Rectal smooth muscle tissue (tissue), 1 donor: ENCODE measurements around the gene OR11L1.

Experiments
- H3K27ac ChIP-seq: one replicate; pipeline ENCODE4 v1.7.0; 2013; ENCODE audit warnings: low read depth, low read length, inconsistent platforms
- H3K27me3 ChIP-seq: one replicate; pipeline ENCODE4 v1.7.0; 2013; ENCODE audit warnings: low read length; ENCODE audit not compliant: control insufficient read depth, insufficient read depth
- H3K36me3 ChIP-seq: one replicate; pipeline ENCODE4 v1.7.0; 2013; ENCODE audit warnings: low read length; ENCODE audit not compliant: control insufficient read depth, insufficient read depth
- H3K4me1 ChIP-seq: one replicate; pipeline ENCODE4 v1.7.0; 2013; ENCODE audit warnings: low read length; ENCODE audit not compliant: control insufficient read depth, insufficient read depth
- H3K4me3 ChIP-seq: one replicate; pipeline ENCODE4 v1.7.0; 2013; ENCODE audit warnings: low read length
- H3K9ac ChIP-seq: one replicate; pipeline ENCODE4 v1.7.0; 2013; ENCODE audit warnings: low read length

The OR11L1 gene

GRCh38 chr1:247841796-247842195, at the start of gene OR11L1:
OR11L1 (minus strand) TSS chr1:247841896; CDS start chr1:247841896, 0 bp downstream.
- no peak within 1 kb of the TSS for H3K4me3 ChIP-seq
- H3K4me1 ChIP-seq = no peaks in the 10 kb centered on the region
- H3K36me3 ChIP-seq = no peaks in the 10 kb centered on the region
- no peak within 1 kb of the TSS for H3K9ac ChIP-seq
- no peak within 1 kb of the TSS for H3K27ac ChIP-seq
- H3K27me3 ChIP-seq = no peaks in the 10 kb centered on the region

- Histone ChIP-seq H3K4me1 (no peaks in the 10 kb centered on the region), H3K36me3 (no peaks in the 10 kb centered on the region), H3K9ac (no peak overlapping the region)
Measured at GRCh38 chr1:247884797-247885413, 43.2 kb upstream of the OR11L1 start.

GRCh38 chr1:247883346-247883745, 41.6 kb upstream of the OR11L1 start:
- no peaks in the 10 kb centered on the region for H3K27me3 ChIP-seq
- H3K4me1 ChIP-seq = no peaks in the 10 kb centered on the region
- no peak overlapping the region for H3K27ac ChIP-seq
- no peak overlapping the region for H3K4me3 ChIP-seq
- H3K9ac ChIP-seq = no peak overlapping the region
- H3K36me3 ChIP-seq = no peaks in the 10 kb centered on the region

More at GRCh38 chr1:247884797-247885413, 43.2 kb upstream of the OR11L1 start:
- H3K27me3 ChIP-seq = no peaks in the 10 kb centered on the region
- no peak overlapping the region for H3K4me3 ChIP-seq
- no peak overlapping the region for H3K27ac ChIP-seq

DNA sequence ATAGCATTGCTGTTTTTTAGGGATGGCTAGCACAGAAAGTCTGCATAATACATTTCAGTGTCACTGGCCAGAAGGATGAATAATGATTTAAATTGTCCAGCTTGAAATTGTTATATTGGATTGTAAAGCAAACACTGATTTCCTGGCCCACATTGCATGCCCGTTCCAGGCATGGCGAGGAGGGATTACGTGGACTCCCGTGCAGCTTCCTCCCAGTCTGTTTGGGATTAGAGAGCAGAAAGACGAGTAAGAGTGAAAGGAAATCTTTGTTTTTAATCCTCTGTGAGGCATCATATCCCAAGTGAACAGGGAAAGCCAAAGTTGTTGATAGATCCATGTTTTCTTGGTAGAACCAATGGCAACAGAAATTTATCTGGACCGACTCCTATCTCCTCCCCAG, 23.7 kb upstream of the OR11L1 start:
- Histone ChIP-seq H3K27me3 (no peaks in the 10 kb centered on the region), H3K27ac (no peak overlapping the region), H3K4me3 (no peak overlapping the region), H3K4me1 (no peaks in the 10 kb centered on the region), H3K36me3 (no peaks in the 10 kb centered on the region), H3K9ac (no peak overlapping the region)

DNA sequence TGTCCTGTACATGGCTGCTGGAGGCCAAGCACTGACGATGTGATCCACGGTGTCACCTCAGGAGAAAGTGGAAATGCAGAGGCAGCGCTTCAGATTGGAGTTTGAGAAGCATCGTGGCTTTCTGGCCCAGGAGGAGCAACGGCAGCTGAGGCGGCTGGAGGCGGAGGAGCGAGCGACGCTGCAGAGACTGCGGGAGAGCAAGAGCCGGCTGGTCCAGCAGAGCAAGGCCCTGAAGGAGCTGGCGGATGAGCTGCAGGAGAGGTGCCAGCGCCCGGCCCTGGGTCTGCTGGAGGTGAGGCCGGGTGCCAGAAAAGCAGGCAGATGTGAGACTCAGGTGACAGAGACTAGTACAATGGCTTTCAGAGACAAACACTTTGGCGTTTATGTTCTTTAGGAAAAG, 22.9 kb upstream of the OR11L1 start:
- no peaks in the 10 kb centered on the region for H3K36me3 ChIP-seq
- no peaks in the 10 kb centered on the region for H3K4me1 ChIP-seq

GRCh38 chr1:247862756-247863155, 21.1 kb upstream of the OR11L1 start:
- Histone ChIP-seq H3K36me3 (no peaks in the 10 kb centered on the region), H3K4me3 (no peak overlapping the region), H3K4me1 (no peaks in the 10 kb centered on the region), H3K27ac (no peak overlapping the region), H3K9ac (no peak overlapping the region), H3K27me3 (no peaks in the 10 kb centered on the region)

More for the DNA sequence above, 22.9 kb upstream of the OR11L1 start:
- no peak overlapping the region for H3K27ac ChIP-seq
- no peaks in the 10 kb centered on the region for H3K27me3 ChIP-seq
- H3K9ac ChIP-seq = no peak overlapping the region
- H3K4me3 ChIP-seq = no peak overlapping the region

DNA sequence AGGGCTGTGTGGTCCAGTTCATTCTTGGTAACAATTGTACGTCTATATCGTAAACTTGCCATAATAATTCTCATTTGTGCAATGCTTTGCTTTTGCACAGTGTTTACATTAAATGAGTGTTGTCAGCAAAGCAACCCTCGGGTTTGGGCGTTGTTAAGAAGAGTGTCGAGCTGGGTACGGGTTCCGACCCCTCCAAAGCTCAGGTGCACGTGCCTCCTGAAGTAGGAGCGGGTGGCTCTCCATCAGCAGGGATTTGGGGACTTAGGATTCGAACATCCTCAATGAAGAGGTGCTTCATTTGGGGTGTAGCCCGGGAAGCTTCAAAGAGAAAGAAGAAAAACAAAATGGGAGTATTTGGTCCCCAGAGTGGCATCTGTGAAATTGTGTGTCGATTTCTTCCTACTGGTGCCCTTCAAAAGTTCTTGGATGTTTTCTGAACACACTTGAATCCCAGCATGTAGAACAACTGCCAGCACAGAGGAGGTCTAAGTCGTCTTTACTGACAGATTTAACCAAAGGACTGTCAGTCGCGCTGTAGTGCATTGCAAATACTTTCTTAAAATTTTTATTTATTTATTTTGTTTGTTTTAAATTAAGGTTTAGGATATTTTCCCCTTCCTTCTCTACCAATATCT, 16.4 kb upstream of the OR11L1 start:
- Histone ChIP-seq H3K9ac (no peak overlapping the region), H3K4me3 (peak overlapping the region; percentile 32), H3K27me3 (no peaks in the 10 kb centered on the region), H3K36me3 (no peaks in the 10 kb centered on the region), H3K4me1 (no peaks in the 10 kb centered on the region), H3K27ac (no peak overlapping the region)

DNA sequence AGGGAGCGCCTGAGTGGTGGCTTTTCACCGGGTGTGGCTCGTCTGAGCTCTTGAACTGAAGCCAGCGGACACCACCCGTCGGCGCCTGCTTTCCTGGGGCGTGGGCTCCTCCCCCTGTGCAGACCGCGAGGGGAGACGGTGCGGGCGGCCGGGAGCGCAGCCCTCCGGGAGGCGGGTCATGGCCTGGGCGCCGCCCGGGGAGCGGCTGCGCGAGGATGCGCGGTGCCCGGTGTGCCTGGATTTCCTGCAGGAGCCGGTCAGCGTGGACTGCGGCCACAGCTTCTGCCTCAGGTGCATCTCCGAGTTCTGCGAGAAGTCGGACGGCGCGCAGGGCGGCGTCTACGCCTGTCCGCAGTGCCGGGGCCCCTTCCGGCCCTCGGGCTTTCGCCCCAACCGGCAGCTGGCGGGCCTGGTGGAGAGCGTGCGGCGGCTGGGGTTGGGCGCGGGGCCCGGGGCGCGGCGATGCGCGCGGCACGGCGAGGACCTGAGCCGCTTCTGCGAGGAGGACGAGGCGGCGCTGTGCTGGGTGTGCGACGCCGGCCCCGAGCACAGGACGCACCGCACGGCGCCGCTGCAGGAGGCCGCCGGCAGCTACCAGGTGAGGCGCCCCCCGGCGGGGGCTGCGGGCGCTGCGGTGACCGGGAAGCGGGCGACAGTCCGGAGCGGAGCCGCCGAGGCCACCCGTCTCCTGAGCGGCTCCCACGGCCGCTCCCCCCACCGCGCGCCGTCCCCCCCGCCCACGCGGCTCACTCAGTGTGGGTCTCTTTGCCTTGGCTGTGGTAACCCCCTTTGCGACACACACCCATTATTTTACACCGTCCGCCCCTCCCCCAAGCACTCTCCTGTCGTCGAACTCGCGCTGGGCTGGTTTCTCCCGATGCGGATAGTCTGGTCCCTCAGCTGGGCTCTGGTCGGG, 15.6 kb upstream of the OR11L1 start, which contains the start of gene TRIM58:
Gene TRIM58, plus strand, starts transcription at position 119 of the 916 bp plus-strand sequence. Its CDS starts 60 bp downstream, at position 179.
- H3K27ac ChIP-seq = no peak within 1 kb of the TSS
- no peaks in the 10 kb centered on the region for H3K36me3 ChIP-seq
- no peaks in the 10 kb centered on the region for H3K4me1 ChIP-seq
- no peak within 1 kb of the TSS for H3K9ac ChIP-seq
- no peaks in the 10 kb centered on the region for H3K27me3 ChIP-seq
- peak within 1 kb of the TSS; percentile 32 for H3K4me3 ChIP-seq

- Histone ChIP-seq H3K4me1 (no peaks in the 10 kb centered on the region), H3K36me3 (no peaks in the 10 kb centered on the region), H3K27ac (no peak overlapping the region), H3K9ac (no peak overlapping the region), H3K27me3 (no peaks in the 10 kb centered on the region), H3K4me3 (no peak overlapping the region)
Measured at GRCh38 chr1:247855911-247856310, 14.2 kb upstream of the OR11L1 start.

GRCh38 chr1:247854899-247855545, 13.3 kb upstream of the OR11L1 start:
- H3K4me1 ChIP-seq = no peaks in the 10 kb centered on the region
- H3K36me3 ChIP-seq = no peaks in the 10 kb centered on the region
- H3K9ac ChIP-seq = no peak overlapping the region
- H3K27ac ChIP-seq = no peak overlapping the region
- no peak overlapping the region for H3K4me3 ChIP-seq
- no peaks in the 10 kb centered on the region for H3K27me3 ChIP-seq

GRCh38 chr1:247849616-247850015, 7.9 kb upstream of the OR11L1 start:
- Histone ChIP-seq H3K4me3 (no peak overlapping the region), H3K27ac (no peak overlapping the region), H3K4me1 (no peaks in the 10 kb centered on the region), H3K9ac (no peak overlapping the region), H3K27me3 (no peaks in the 10 kb centered on the region), H3K36me3 (no peaks in the 10 kb centered on the region)

GRCh38 chr1:247848346-247848745, 6.7 kb upstream of the OR11L1 start:
- H3K27ac ChIP-seq = no peak overlapping the region
- H3K27me3 ChIP-seq = no peaks in the 10 kb centered on the region
- H3K9ac ChIP-seq = no peak overlapping the region
- H3K4me3 ChIP-seq = no peak overlapping the region
- no peaks in the 10 kb centered on the region for H3K4me1 ChIP-seq
- no peaks in the 10 kb centered on the region for H3K36me3 ChIP-seq
